NCI-H187 treated with DMSO at 0.1 percent for 48 hours (cell line): Measurements from ENCODE around the gene CACNA1E.

Experiments
- DNase-seq: peaks from one replicate; lab custom pipeline; 2025; lab: John Stamatoyannopoulos, UW

CACNA1E gene

GRCh38 chr1:181768930-181769280 is 285.6 kb downstream of the CACNA1E start:
- DNase-seq: no peak

GRCh38 chr1:181769846-181770245 is 286.5 kb downstream of the CACNA1E start:
- no peak for DNase-seq

DNA sequence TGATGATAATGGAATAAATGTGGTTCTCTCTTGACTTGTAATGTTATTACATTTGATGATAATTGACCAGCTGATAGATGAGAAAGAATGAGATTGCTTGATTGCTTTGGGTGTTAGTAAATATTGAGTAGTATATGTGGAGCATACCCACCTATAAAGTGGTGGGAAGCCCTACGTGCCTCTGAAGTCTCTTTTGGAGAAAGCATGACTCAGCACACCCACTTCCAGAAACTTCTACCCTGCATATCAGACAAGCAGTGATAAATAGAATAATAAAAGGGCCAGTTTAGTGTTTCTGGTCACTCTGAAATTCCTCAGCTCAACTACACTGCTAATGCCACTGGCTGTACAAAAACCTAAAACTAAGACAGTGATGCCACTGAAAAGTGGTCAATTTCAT is 289.4 kb downstream of the CACNA1E start:
- DNase-seq: no peak

- DNase-seq: no peak
Observed at GRCh38 chr1:181776044-181776443, 292.7 kb downstream of the CACNA1E start.

- DNase-seq: no peak
Observed at GRCh38 chr1:181777286-181777685, 294.0 kb downstream of the CACNA1E start.

DNA sequence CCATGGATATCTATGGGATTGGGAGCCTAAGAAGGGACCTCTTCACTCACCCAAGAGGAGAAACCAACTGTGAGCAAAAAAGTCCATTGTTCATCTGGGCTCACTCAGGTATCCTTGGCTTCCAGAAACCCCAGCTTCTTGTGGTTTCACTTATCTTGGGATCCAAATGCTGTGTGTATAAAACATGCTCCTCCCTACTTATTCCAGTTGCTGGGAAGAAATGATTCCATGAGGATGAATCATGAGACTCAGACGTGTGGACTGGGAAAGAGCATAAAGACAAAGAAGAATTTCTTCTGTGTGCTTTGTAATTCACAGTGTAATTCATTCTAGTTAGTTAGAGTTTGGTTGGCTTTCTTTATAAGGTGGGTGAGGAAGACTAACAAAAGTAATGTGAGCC is 294.5 kb downstream of the CACNA1E start:
- DNase-seq: no peak

- no peak for DNase-seq
Observed at GRCh38 chr1:181778640-181779260, 295.4 kb downstream of the CACNA1E start.

DNA sequence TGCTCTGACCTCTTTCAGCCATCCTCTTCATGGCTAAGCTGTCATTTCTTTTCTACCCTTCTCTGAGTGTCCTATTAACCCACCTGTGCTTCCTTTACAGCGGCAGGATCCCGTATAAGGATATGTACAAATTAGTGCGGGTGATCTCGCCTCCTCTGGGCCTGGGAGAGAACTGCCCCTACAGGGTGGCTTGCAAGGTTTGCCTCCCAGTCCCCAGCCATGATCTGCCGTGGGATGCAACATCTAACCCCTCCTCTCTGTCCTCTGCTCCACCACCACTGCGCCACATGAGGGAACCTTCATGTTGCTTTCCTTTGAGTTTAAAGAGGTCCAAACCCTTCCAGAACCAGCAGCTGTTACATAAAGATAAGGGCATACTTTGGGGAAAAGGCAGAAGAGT is 296.0 kb downstream of the CACNA1E start:
- no peak for DNase-seq

DNA sequence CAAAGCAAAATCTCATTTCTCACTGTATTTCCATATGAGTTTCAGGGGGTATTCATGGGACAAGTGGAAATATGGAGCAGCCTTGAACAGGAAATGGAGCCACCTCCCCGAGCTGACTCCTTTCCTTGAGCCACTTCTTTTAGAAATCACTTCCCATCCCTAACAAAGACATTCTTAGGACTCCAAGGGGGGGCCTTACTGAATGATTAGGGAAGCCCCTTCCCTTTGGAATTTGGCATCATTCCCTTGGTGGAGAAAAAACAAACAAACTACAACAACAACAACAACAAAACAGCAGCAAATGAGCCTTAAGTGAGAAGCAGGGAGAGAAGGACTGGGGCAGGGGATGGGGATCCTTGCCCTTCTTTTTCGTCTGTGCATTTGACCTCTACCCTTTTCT is 299.9 kb downstream of the CACNA1E start:
- no peak for DNase-seq

DNA sequence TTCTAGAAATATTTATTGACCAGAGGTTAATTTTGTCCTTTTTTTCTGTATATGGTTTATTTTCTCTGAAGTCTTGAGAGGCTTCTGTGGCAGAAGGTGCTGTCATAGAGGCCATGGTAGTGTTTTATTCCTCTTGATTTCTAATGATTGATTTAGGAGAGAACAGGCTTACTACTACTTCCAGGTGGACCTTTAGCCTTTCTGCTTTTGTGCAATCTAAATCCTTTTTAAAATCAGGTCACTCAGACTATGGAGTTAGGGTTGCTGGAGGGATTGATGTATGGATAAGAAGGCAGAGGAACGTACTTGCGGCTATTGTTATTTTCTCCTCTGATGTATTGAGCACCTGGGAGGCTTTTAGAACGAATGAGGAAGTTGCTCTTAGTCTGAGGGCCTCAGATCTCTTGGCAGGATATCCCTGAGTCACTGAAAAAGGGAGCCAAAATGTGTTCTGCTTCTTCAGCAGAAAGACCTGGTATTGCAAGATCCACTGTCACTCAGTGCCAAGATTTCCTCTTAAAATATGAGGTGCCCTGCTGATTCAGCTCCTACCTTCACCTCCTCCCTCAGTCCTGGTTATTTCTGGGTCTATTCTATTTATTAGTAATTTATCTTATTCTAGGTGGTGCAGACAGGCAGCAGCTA is 300.8 kb downstream of the CACNA1E start:
- DNase-seq: no peak

DNA sequence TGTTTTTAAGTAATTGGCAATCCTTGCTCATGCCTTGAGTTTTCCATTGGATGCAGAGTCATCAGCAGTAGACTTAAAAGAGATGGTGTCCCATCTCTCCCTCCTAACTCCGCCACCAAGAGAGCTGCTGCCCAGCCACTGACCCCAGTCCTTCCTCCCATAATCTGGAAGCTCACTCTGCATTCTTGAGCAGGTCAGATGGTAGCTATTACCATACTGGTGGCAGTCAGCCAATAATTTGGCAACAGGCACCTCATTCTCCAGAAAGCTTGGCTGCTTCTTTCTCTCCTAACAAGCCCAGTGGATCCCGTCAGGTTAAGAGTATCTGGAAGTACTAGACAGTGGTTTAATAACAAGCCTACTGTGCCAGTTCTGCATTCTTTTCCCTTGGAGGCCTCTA is 306.1 kb downstream of the CACNA1E start:
- no peak for DNase-seq

DNA sequence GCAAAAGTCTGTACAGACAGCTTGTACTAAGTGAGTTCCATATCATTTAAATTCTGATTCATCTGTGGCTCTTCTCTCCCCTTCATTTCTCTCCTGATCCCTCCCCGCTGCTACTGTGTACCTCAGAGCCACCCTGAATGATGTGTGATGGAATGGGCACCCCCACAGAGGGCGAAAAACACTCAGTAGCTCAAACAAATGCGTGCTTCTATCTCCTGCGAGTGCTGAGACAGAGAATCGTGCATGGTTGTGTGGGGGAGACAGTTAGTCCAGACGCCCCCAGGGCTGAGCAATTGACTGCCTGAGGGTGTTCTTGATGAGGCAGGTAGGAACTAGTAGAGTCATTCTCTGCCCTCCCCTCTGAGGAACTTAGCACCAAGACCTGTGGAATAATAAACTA is 308.4 kb downstream of the CACNA1E start:
- no peak for DNase-seq

- no peak for DNase-seq
Observed at GRCh38 chr1:181793831-181794230, 310.5 kb downstream of the CACNA1E start.

DNA sequence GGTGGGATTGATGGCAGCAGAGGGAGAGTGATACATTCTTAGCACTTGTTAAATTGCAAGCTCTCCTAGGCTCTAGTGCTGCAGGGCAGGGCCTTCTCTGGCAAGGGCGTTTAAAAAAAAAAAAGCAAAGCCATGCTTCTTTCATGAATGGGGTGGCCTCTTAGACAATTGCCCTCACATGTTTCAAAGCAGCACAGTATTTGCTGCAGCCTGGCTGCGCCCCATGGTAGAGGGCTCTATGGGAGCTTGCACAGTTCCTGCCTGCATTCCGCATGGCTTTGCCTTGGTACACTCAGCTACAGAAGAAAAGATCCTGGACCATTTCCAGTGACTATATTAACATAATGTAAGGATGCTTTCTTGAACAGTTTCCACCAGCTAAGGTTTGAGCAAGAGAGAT is 311.0 kb downstream of the CACNA1E start:
- no peak for DNase-seq

DNA sequence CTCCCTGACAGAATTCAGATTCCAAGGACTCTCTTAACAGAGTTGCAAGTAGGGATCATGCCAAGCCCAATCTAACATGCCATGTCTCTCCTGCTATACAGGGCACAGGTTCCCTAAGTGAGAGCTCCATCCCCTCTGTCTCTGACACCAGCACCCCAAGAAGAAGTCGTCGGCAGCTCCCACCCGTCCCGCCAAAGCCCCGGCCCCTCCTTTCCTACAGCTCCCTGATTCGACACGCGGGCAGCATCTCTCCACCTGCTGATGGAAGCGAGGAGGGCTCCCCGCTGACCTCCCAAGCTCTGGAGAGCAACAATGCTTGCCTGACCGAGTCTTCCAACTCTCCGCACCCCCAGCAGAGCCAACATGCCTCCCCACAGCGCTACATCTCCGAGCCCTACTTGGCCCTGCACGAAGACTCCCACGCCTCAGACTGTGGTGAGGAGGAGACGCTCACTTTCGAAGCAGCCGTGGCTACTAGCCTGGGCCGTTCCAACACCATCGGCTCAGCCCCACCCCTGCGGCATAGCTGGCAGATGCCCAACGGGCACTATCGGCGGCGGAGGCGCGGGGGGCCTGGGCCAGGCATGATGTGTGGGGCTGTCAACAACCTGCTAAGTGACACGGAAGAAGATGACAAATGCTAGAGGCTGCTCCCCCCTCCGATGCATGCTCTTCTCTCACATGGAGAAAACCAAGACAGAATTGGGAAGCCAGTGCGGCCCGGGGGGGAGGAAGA is 315.0 kb downstream of the CACNA1E start:
- no peak for DNase-seq

DNA sequence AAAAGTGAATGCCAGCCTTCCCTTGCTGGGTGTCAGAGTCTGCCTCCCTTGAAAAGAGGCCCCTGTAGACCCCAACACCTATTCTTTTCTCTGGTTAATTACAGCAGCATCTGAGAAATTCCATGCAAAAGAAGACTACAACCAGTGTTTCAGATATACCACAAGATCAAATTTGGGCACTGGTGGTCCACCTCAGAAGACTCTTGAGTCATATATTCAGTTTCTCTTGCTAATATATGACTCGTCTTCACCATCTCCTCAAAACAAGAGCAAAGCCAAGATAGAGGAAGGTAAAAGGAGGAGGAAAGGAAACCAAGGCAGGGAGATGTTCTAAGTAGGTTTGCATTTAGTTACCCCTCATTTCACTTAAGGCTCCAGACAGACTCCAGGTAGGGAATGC is 318.3 kb downstream of the CACNA1E start:
- DNase-seq: no peak

- no peak for DNase-seq
Observed at GRCh38 chr1:181802466-181802865, 319.1 kb downstream of the CACNA1E start.

- DNase-seq: no peak
Observed at GRCh38 chr1:181803421-181803820, 320.1 kb downstream of the CACNA1E start.

- DNase-seq: no peak
Observed at GRCh38 chr1:181804989-181805388, 321.7 kb downstream of the CACNA1E start.

- no peak for DNase-seq
Observed at GRCh38 chr1:181806746-181807145, 323.4 kb downstream of the CACNA1E start.

GRCh38 chr1:181807251-181807650 is 323.9 kb downstream of the CACNA1E start:
- DNase-seq: no peak

DNA sequence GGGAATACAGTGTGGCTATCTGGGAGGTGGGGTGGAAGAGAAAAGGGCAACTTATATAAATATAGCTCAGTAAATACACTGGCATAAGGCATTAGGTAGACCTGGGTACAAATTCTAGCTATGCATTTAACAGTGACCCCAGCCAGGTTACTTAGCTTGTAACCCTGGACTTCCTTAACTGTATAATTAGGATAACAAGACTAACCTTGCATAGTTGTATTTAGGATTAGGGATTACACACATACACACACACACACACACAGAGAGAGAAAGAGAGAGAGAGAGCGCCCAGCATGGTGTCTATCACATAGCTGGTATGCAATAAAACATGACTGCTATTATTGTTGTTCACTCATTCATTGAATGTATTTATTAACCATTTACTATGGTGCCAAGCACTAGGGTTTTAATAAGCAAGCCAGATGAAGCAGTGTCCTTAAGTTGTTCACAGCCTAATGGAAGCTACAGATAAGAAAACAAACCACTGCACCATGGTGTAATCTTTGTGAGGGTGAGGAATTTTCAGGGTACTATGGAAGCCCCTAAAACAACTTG is 326.8 kb downstream of the CACNA1E start:
- no peak for DNase-seq

- no peak for DNase-seq
Observed at GRCh38 chr1:181812208-181812607, 328.9 kb downstream of the CACNA1E start.
